ENCODE data around the gene XKR7.

GRCh38 chr20:31975874-31976273 lies 7.9 kb downstream of the XKR7 start:
- TF ChIP-seq, protein P1, sequence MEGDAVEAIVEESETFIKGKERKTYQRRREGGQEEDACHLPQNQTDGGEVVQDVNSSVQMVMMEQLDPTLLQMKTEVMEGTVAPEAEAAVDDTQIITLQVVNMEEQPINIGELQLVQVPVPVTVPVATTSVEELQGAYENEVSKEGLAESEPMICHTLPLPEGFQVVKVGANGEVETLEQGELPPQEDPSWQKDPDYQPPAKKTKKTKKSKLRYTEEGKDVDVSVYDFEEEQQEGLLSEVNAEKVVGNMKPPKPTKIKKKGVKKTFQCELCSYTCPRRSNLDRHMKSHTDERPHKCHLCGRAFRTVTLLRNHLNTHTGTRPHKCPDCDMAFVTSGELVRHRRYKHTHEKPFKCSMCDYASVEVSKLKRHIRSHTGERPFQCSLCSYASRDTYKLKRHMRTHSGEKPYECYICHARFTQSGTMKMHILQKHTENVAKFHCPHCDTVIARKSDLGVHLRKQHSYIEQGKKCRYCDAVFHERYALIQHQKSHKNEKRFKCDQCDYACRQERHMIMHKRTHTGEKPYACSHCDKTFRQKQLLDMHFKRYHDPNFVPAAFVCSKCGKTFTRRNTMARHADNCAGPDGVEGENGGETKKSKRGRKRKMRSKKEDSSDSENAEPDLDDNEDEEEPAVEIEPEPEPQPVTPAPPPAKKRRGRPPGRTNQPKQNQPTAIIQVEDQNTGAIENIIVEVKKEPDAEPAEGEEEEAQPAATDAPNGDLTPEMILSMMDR (IDR thresholded peaks at IDR 0.05) = no peak
- no peak for TF ChIP-seq POLR2A (IDR thresholded peaks at IDR 0.05)
